ENCODE data around the gene ACTR8. TPM values are rescaled to one million over a fixed set of nuclear protein-coding genes. Genes with fewer than 3 reads are reported as not detected.

Gene ACTR8
- total RNA-seq, 2 experiments from 2014 or later = 39.6 to 48.7 TPM

DNA sequence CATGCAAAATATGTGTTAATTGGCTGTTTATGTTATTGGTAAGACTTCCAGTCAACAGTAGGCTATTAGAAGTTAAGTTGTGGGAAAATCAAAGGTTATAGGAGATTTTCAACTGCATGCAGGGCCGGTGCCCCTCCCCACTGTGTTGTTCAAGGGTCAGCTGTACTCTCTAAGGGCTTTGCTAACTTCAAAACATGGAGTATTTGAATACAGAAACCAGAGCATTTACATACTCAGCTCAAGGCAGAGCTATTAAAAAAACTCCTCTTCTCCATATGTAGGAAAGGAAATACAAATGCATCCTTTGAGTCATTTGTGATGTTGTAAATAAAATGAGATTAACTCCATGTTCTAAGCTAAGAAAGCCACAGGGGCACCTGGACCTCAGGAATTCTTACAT, 18.8 kb downstream of the ACTR8 start:
- TF ChIP-seq, protein P1, sequence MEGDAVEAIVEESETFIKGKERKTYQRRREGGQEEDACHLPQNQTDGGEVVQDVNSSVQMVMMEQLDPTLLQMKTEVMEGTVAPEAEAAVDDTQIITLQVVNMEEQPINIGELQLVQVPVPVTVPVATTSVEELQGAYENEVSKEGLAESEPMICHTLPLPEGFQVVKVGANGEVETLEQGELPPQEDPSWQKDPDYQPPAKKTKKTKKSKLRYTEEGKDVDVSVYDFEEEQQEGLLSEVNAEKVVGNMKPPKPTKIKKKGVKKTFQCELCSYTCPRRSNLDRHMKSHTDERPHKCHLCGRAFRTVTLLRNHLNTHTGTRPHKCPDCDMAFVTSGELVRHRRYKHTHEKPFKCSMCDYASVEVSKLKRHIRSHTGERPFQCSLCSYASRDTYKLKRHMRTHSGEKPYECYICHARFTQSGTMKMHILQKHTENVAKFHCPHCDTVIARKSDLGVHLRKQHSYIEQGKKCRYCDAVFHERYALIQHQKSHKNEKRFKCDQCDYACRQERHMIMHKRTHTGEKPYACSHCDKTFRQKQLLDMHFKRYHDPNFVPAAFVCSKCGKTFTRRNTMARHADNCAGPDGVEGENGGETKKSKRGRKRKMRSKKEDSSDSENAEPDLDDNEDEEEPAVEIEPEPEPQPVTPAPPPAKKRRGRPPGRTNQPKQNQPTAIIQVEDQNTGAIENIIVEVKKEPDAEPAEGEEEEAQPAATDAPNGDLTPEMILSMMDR (conservative IDR thresholded peaks at IDR 0.05; ENCODE audit: low read length) = no peak
- TF ChIP-seq EZH2phosphoT487 (IDR thresholded peaks at IDR 0.05; ENCODE audit: borderline replicate concordance, low read depth, low read length) = no peak
- no peak overlapping the region for H3K4me3 ChIP-seq (ENCODE audit: low read depth, low read length, poor library complexity, severe bottlenecking)
- no peak overlapping the region; the same call in 1 of the 2 replicates for H3K4me2 ChIP-seq (ENCODE audit: low read length)
- POLR2A ChIA-PET = interaction anchor here (0.7 to 1.6 kb wide), 3 partner anchors 16 to 18 kb away, joined by 3 to 5 read pairs (median 3); no protein-coding TSS in a partner anchor
- no peaks in the 10 kb centered on the region; the same call in 1 of the 2 replicates for H4K20me1 ChIP-seq (ENCODE audit: insufficient read depth, low read length)
- no peaks in the 10 kb centered on the region for H3K9me2 ChIP-seq (ENCODE audit: insufficient read depth, low read length)
- H3K36me3 ChIP-seq (ENCODE audit: insufficient read depth, low read length) = peaks cover 91% of the 10 kb centered on the region
- no peak overlapping the region for H3K27ac ChIP-seq (ENCODE audit: low read depth, low read length, poor library complexity, severe bottlenecking)
- H3K79me2 ChIP-seq (ENCODE audit: insufficient read depth, low read depth, low read length) = no peaks in the 10 kb centered on the region
- CTCF ChIA-PET (ENCODE audit: unreplicated experiment) = no interaction called here
- no peak for DNase-seq (ENCODE audit: low spot score)
- H2AFZ ChIP-seq (ENCODE audit: low read length) = no peak overlapping the region
- BruUV-seq (replicated peaks) = no TSS peak
- H3K4me1 ChIP-seq (ENCODE audit: insufficient read depth, low read length, poor library complexity, severe bottlenecking) = peaks cover 5% of the 10 kb centered on the region
- intact Hi-C loops (cut with micrococcal nuclease; ENCODE audit: unreplicated experiment) = no loop called here
- H3K9me3 ChIP-seq (ENCODE audit: low read length) = no peaks in the 10 kb centered on the region

DNA sequence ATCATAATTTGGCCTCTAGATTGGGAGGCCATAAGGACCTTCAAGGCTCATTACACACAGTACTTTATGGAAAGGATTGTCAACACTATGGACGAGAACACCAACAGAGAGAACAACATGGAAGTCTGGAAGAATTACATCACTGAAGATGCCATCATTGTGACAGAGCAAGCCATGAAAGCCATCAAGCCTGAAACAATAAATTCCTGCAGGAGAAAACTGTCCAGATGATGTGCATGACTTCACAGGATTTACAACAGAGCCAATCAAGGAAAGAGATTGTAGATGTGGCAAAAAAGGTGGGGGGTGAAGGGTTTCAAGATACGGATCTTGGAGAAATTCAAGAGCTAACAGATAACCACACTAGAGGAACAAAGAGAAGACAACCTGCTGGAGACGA, 19.7 kb downstream of the ACTR8 start:
- H3K9me2 ChIP-seq (ENCODE audit: insufficient read depth, low read length) = no peaks in the 10 kb centered on the region
- peaks cover 5% of the 10 kb centered on the region for H3K4me1 ChIP-seq (ENCODE audit: insufficient read depth, low read length, poor library complexity, severe bottlenecking)
- H3K4me3 ChIP-seq (ENCODE audit: low read depth, low read length, poor library complexity, severe bottlenecking) = no peak overlapping the region
- TF ChIP-seq, protein P1 (conservative IDR thresholded peaks at IDR 0.05; ENCODE audit: low read length) = no peak
- TF ChIP-seq EZH2phosphoT487 (IDR thresholded peaks at IDR 0.05; ENCODE audit: borderline replicate concordance, low read depth, low read length) = no peak
- POLR2A ChIA-PET = interaction anchor here (1.0 to 1.6 kb wide), 2 partner anchors 17 to 19 kb away, joined by 3 to 5 read pairs; no protein-coding TSS in a partner anchor
- no TSS peak for BruUV-seq (replicated peaks)
- no peaks in the 10 kb centered on the region for H3K79me2 ChIP-seq (ENCODE audit: insufficient read depth, low read depth, low read length)
- CTCF ChIA-PET (ENCODE audit: unreplicated experiment) = no interaction called here
- intact Hi-C loops (cut with micrococcal nuclease; ENCODE audit: unreplicated experiment) = no loop called here
- H3K4me2 ChIP-seq (ENCODE audit: low read length) = no peak overlapping the region
- H3K9me3 ChIP-seq (ENCODE audit: low read length) = no peaks in the 10 kb centered on the region
- H2AFZ ChIP-seq (ENCODE audit: low read length) = no peak overlapping the region
- no peak for DNase-seq (ENCODE audit: low spot score)
- H4K20me1 ChIP-seq (ENCODE audit: insufficient read depth, low read length) = no peaks in the 10 kb centered on the region; the same call in 1 of the 2 replicates
- H3K27ac ChIP-seq (ENCODE audit: low read depth, low read length, poor library complexity, severe bottlenecking) = no peak overlapping the region
- H3K36me3 ChIP-seq (ENCODE audit: insufficient read depth, low read length) = peaks cover 82% of the 10 kb centered on the region

DNA sequence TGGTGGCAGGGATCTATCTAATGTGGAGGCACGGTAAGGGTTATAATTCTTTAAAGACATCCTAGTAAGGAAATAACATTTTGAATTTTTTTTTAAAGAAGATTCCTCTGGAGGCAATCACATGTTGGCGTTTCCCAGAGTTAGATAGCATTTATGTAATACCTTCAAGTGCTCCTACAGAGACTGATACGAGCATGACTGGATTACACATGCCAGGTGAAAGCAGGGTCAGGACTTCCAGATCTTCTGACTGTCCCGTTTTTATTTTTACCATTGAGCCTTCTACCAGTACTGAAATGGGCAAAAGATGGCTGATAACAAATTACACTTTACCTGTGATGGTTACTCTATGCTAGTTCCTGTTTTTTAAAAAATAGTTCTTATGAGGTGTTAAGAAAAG, 21.8 kb downstream of the ACTR8 start:
- no peak for TF ChIP-seq EZH2phosphoT487 (IDR thresholded peaks at IDR 0.05; ENCODE audit: borderline replicate concordance, low read depth, low read length)
- TF ChIP-seq, protein P1 (conservative IDR thresholded peaks at IDR 0.05; ENCODE audit: low read length) = no peak
- ChIA-PET POLR2A (no interaction called here), CTCF (ENCODE audit: unreplicated experiment) (no interaction called here)
- Histone ChIP-seq H3K4me2 (ENCODE audit: low read length) (no peak overlapping the region), H4K20me1 (ENCODE audit: insufficient read depth, low read length) (no peaks in the 10 kb centered on the region; the same call in 1 of the 2 replicates), H3K36me3 (ENCODE audit: insufficient read depth, low read length) (peaks cover 65% of the 10 kb centered on the region), H2AFZ (ENCODE audit: low read length) (no peak overlapping the region), H3K27ac (ENCODE audit: low read depth, low read length, poor library complexity, severe bottlenecking) (no peak overlapping the region), H3K9me3 (ENCODE audit: low read length) (no peaks in the 10 kb centered on the region), H3K79me2 (ENCODE audit: insufficient read depth, low read depth, low read length) (no peaks in the 10 kb centered on the region), H3K4me1 (ENCODE audit: insufficient read depth, low read length, poor library complexity, severe bottlenecking) (peaks cover 5% of the 10 kb centered on the region), H3K9me2 (ENCODE audit: insufficient read depth, low read length) (no peaks in the 10 kb centered on the region), H3K4me3 (ENCODE audit: low read depth, low read length, poor library complexity, severe bottlenecking) (no peak overlapping the region)
- intact Hi-C loops (cut with micrococcal nuclease; ENCODE audit: unreplicated experiment) = no loop called here
- no peak for DNase-seq (ENCODE audit: low spot score)
- no TSS peak for BruUV-seq (replicated peaks)
